ENCODE measurements around the gene SPINT3. TPM values are rescaled to one million over a fixed set of nuclear protein-coding genes. Genes with fewer than 3 reads are reported as not detected.

SPINT3 gene
- total RNA-seq, 4 donors from 2014 or later, result not detected

DNA sequence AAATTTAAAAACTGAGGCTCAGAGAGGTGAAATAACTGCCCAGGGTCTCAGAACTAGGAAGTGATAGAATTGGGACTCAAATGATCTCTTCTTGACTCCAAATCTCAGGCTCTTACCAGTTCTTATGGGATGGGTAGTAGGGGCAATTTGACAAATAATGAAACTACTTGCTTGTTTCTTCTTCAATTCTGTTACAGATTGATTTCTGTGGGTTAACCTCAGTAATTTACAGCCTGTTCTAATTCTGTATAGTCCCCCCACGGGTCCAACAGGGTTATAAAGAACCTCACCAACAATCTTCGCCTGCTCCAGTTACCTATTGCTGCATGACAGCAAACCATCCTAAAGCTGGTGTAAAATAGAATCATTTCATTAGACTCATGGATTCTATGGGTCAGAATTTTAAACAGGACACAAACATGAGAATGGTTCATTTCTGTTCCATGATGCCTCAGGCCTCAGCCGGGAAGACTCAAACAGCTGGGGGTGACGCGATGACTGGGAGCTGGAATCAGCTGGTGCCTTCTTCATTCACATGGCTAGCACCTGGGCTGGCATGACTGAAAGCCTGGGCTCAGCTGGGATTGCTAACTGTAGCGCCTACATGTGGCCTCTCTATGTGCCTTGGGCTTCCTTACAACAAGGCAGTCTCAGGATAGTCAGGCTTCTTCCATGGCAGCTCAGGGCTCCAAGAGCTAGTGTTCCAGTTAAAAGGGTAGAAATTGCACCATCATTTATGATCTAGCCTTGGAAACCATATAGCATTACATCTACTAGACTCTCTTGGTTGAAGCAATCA lies 52.5 kb downstream of the SPINT3 start:
- no peak overlapping the region for H3K4me3 ChIP-seq (ENCODE audit: low read depth, poor library complexity, severe bottlenecking)
- DNase-seq (ENCODE audit: low spot score in 2 of 2), result no peak
- intact Hi-C loops (cut with DNase I; ENCODE audit: low total_unique reads), result no loop called here
- TF ChIP-seq, protein P1, sequence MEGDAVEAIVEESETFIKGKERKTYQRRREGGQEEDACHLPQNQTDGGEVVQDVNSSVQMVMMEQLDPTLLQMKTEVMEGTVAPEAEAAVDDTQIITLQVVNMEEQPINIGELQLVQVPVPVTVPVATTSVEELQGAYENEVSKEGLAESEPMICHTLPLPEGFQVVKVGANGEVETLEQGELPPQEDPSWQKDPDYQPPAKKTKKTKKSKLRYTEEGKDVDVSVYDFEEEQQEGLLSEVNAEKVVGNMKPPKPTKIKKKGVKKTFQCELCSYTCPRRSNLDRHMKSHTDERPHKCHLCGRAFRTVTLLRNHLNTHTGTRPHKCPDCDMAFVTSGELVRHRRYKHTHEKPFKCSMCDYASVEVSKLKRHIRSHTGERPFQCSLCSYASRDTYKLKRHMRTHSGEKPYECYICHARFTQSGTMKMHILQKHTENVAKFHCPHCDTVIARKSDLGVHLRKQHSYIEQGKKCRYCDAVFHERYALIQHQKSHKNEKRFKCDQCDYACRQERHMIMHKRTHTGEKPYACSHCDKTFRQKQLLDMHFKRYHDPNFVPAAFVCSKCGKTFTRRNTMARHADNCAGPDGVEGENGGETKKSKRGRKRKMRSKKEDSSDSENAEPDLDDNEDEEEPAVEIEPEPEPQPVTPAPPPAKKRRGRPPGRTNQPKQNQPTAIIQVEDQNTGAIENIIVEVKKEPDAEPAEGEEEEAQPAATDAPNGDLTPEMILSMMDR (IDR thresholded peaks at IDR 0.05), result no peak
- no peak for TF ChIP-seq POLR2A (IDR thresholded peaks at IDR 0.05)
- 76 to 79% methylated on average over 5 to 6 of the region's 6 CpGs for WGBS, 2 donors

Other genes with a start within 250 kb of the SPINT3 start
- gene RBPJL, start 208.8 kb downstream of the SPINT3 start, total RNA-seq, result not detected
- 1 to 10 TPM in 2 of 4 donors, under 1 TPM in 2; 0.61 to 4.5 (median 1.8) TPM for gene MATN4, start 207.3 kb downstream of the SPINT3 start, total RNA-seq
- 100 to 1,000 TPM; 226 to 317 (median 278) TPM for gene SDC4, start 167.2 kb downstream of the SPINT3 start, total RNA-seq
- gene SYS1, start 152.5 kb downstream of the SPINT3 start, total RNA-seq, result 10 to 100 TPM; 27.3 to 46.6 (median 36.0) TPM
- gene TP53TG5, start 137.3 kb downstream of the SPINT3 start, total RNA-seq, result not detected
- 100 to 1,000 TPM in 1 of 4 donors, 10 to 100 TPM in 3; 53.2 to 115 (median 72.5) TPM for gene DBNDD2, start 107.3 kb downstream of the SPINT3 start, total RNA-seq
- 10 to 100 TPM; 33.6 to 64.5 (median 45.6) TPM for gene PIGT, start 99.5 kb downstream of the SPINT3 start, total RNA-seq
- gene WFDC2, start 45.9 kb downstream of the SPINT3 start, total RNA-seq, result 10 to 100 TPM; 11.3 to 24.7 (median 14.5) TPM
- gene WFDC6, start 23.9 kb upstream of the SPINT3 start, total RNA-seq, result 1 to 10 TPM in 1 of 4 donors, not detected in 3; 1.6 TPM
- not detected for gene EPPIN, start 31.8 kb upstream of the SPINT3 start, total RNA-seq
- gene WFDC8, start 63.7 kb upstream of the SPINT3 start, total RNA-seq, result not detected
- not detected for gene WFDC10A, start 114.1 kb upstream of the SPINT3 start, total RNA-seq
- not detected for gene WFDC9, start 115.7 kb upstream of the SPINT3 start, total RNA-seq
- not detected for gene WFDC11, start 154.6 kb upstream of the SPINT3 start, total RNA-seq
- gene WFDC13, start 186.4 kb upstream of the SPINT3 start, total RNA-seq, result not detected
- 1 to 10 TPM in 1 of 4 donors, under 1 TPM in 1, not detected in 2; 0.54 to 1.9 TPM for gene WFDC10B, start 189.4 kb upstream of the SPINT3 start, total RNA-seq
- not detected for gene SPINT4, start 206.7 kb upstream of the SPINT3 start, total RNA-seq

All from lower leg skin (tissue), 4 donors.